Muscle of leg (tissue), 11 donors: ENCODE results near the gene POLR1H. TPM values are rescaled to one million over a fixed set of nuclear protein-coding genes. Genes with fewer than 3 reads are reported as not detected.

Source experiments
- DNase-seq: peaks from one replicate; pipeline ENCODE4 v3.0.0; 2013
- H3K27ac ChIP-seq: one replicate; pipeline ENCODE4 v1.5.1; 2013; ENCODE audit warnings: mild to moderate bottlenecking, low read length, control low read depth
- H3K27me3 ChIP-seq: one replicate; pipeline ENCODE4 v1.6.1; 2013; ENCODE audit warnings: low read length; ENCODE audit not compliant: control insufficient read depth, insufficient read depth
- H3K36me3 ChIP-seq: one replicate; pipeline ENCODE4 v1.6.1; 2013; ENCODE audit warnings: low read length; ENCODE audit not compliant: control insufficient read depth, insufficient read depth
- H3K4me1 ChIP-seq: one replicate; pipeline ENCODE4 v1.6.1; 2013; ENCODE audit warnings: low read length; ENCODE audit not compliant: control insufficient read depth, insufficient read depth
- H3K4me3 ChIP-seq: one replicate; pipeline ENCODE4 v1.5.1; 2013; ENCODE audit warnings: low read length, control low read depth
- H3K9me3 ChIP-seq: replicated peaks from 2 replicates; pipeline ENCODE4 v1.6.1; 2013; ENCODE audit warnings: low read depth, low read length; ENCODE audit not compliant: control insufficient read depth
- WGBS: methylation state at CpG from one replicate; pipeline ENCODE4 v1.1.5; 2013; ENCODE audit warnings: missing lambda C conversion rate; ENCODE audit not compliant: insufficient coverage; 5-methylcytosine and 5-hydroxymethylcytosine counted together
- polyA plus RNA-seq, 8 donors: library from polyadenylated mRNA; unstranded; fragments of 120-200 nt; gene quantifications; one replicate each; pipeline versions ENCODE4 v1.2.1 to v1.2.3, GENCODE V29; 2013; ENCODE audit warnings: inconsistent platforms in 1 of 8, low replicate concordance in 1 of 8; ENCODE audit not compliant: insufficient read length in 8 of 8, insufficient read depth in 1 of 8
- total RNA-seq: library from RNA; stranded (reverse); fragments of 120-200 nt; gene quantifications from one replicate; pipeline ENCODE4 v1.2.4, GENCODE V29; 2013

The POLR1H gene
- total and polyA plus RNA-seq, 9 donors, result 19.7 to 38.3 (median 26.1) TPM

GRCh38 chr6:30091577-30092381 is 30.7 kb downstream of the POLR1H start:
- no peaks in the 10 kb centered on the region for H3K36me3 ChIP-seq
- peaks cover 32% of the 10 kb centered on the region for H3K27me3 ChIP-seq
- H3K27ac ChIP-seq, result no peak overlapping the region
- no peaks in the 10 kb centered on the region for H3K9me3 ChIP-seq
- H3K4me3 ChIP-seq, result no peak overlapping the region
- WGBS, result 38% methylated on average over 11 of the region's 11 CpGs
- H3K4me1 ChIP-seq, result peaks cover 3% of the 10 kb centered on the region
- DNase-seq, result no peak

DNA sequence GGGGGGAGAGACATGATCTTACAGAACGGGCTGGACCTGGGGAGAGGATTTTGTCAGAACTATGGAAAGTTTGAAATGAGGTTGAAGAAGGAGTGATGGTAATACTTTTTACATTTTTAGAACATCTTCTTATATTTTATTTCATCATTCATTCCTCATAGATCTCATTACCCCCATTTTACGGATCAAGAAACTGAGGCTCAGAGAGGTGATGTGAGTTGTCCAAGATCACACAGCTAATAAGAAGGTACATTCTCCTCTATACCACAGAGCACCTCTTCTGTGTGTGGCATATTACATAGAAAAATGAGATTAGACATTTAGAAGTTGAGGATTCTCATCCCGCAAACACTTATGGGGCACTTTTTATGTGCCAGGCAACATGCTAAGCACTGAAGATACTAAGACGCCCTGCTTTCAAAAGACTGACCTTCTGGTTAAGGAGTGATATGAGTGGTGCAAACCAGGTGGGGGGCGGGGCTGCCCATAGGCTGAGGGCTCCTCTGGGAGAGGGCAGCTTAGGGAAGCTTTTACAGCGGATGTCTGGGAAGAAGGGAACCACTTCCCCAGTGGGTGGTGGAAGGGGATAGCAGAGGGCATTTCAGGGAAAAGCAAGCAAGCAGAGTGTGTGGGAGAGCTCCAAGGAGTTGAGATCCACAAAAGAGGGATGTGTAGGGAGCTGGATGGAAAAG is 31.9 kb downstream of the POLR1H start:
- no peak overlapping the region for H3K27ac ChIP-seq
- H3K4me1 ChIP-seq, result peaks cover 3% of the 10 kb centered on the region
- no peaks in the 10 kb centered on the region for H3K9me3 ChIP-seq
- H3K27me3 ChIP-seq, result peaks cover 42% of the 10 kb centered on the region
- no peaks in the 10 kb centered on the region for H3K36me3 ChIP-seq
- DNase-seq, result no peak
- no peak overlapping the region for H3K4me3 ChIP-seq
- WGBS, result no CpG with 5 or more reads among the region's 6 CpGs

- DNase-seq, result no peak
- Histone ChIP-seq H3K27ac (no peak overlapping the region), H3K27me3 (peaks cover 50% of the 10 kb centered on the region), H3K36me3 (no peaks in the 10 kb centered on the region), H3K4me1 (peaks cover 3% of the 10 kb centered on the region), H3K4me3 (no peak overlapping the region), H3K9me3 (no peaks in the 10 kb centered on the region)
- WGBS, result 60% methylated on average over 3 of the region's 5 CpGs
Observed at GRCh38 chr6:30093951-30094661, 33.0 kb downstream of the POLR1H start.

GRCh38 chr6:30096829-30097228 is 35.8 kb downstream of the POLR1H start:
- Histone ChIP-seq H3K9me3 (no peaks in the 10 kb centered on the region), H3K4me3 (no peak overlapping the region), H3K27ac (no peak overlapping the region), H3K4me1 (peaks cover 16% of the 10 kb centered on the region), H3K36me3 (no peaks in the 10 kb centered on the region), H3K27me3 (peaks cover 67% of the 10 kb centered on the region)
- no peak for DNase-seq
- WGBS, result no CpG with 5 or more reads among the region's 1 CpG

GRCh38 chr6:30097902-30098768 is 37.1 kb downstream of the POLR1H start:
- no peaks in the 10 kb centered on the region for H3K9me3 ChIP-seq
- no peak overlapping the region for H3K4me3 ChIP-seq
- H3K4me1 ChIP-seq, result peaks cover 17% of the 10 kb centered on the region
- peaks cover 70% of the 10 kb centered on the region for H3K27me3 ChIP-seq
- DNase-seq, result no peak
- 60% methylated on average over 2 of the region's 4 CpGs for WGBS
- H3K27ac ChIP-seq, result no peak overlapping the region
- no peaks in the 10 kb centered on the region for H3K36me3 ChIP-seq

GRCh38 chr6:30100154-30100553 is 39.1 kb downstream of the POLR1H start:
- Histone ChIP-seq H3K27ac (no peak overlapping the region), H3K9me3 (no peaks in the 10 kb centered on the region), H3K4me3 (no peak overlapping the region), H3K36me3 (no peaks in the 10 kb centered on the region), H3K27me3 (peaks cover 70% of the 10 kb centered on the region), H3K4me1 (peaks cover 22% of the 10 kb centered on the region)
- DNase-seq, result no peak
- 9% methylated on average over 4 of the region's 8 CpGs for WGBS

GRCh38 chr6:30100585-30101443 is 39.7 kb downstream of the POLR1H start:
- 2% methylated on average over 18 of the region's 47 CpGs for WGBS
- H3K4me1 ChIP-seq, result peaks cover 22% of the 10 kb centered on the region
- DNase-seq, result peak; percentile 7
- no peaks in the 10 kb centered on the region for H3K9me3 ChIP-seq
- peaks cover 69% of the 10 kb centered on the region for H3K27me3 ChIP-seq
- no peaks in the 10 kb centered on the region for H3K36me3 ChIP-seq
- H3K4me3 ChIP-seq, result peak overlapping the region; percentile 15
- H3K27ac ChIP-seq, result no peak overlapping the region

DNA sequence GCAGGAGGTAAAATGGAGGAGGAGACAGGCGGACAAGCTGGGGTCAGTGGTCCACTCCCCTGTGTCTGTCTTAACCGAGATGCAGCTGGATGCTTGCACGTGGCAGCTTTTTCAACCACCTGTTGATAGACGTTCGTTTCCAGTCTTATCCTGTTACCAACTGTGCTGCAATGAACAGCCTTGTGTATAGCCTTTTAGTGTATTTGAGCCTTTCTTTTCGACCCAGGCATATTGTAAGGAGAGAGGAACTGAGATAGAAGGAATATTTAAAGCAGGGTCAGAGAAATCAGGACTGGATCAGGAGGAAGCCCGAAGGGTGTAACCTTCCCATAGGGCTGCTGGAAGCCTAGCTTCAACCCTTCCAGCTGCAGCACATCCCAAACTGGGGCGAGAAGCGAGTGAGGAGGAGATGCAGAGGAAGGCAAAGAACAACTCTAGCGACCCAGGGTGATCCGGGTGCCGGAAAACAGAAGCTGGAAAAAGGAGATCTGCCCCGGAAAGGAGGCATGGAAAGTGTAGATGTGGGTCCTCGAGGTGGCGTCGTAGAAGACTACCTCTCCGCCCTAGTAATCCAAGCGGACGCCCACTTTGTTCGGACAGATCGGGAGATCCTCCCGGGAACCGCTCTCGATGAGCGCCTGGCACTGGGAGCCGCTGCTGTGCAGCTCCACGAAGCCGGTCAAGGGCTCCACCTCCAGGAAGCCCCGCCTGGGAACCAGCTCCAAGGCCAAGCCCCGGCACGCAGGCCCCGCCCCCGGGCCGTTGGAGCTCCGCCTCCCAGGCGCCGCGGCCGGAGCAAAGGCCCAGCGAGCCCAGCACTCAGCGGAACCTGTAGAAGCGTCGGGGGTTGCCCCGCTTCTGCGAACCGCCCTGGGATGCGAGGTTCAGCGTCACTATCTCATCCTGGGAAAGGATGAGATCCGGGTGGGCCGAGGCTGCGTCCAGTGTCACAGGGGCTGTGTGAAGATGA is 40.7 kb downstream of the POLR1H start:
- no peaks in the 10 kb centered on the region for H3K9me3 ChIP-seq
- H3K4me1 ChIP-seq, result peaks cover 22% of the 10 kb centered on the region
- DNase-seq, result peak; percentile 87
- H3K27me3 ChIP-seq, result peaks cover 74% of the 10 kb centered on the region
- no peaks in the 10 kb centered on the region for H3K36me3 ChIP-seq
- no peak overlapping the region for H3K27ac ChIP-seq
- WGBS, result under 1% methylated on average over 36 of the region's 51 CpGs
- H3K4me3 ChIP-seq, result peak overlapping the region; percentile 31
